Heart left ventricle (tissue), 13 donors: ENCODE results near the gene RPS29.

Experiments
- POLR2A ChIP-seq, 2 donors: fragments of 450-650 bp; IDR thresholded peaks; one replicate each; pipeline ENCODE4 v1.6.1; 2017; ENCODE audit warnings: antibody characterized with exemption in 2 of 2, mild to moderate bottlenecking in 2 of 2, moderate library complexity in 2 of 2
- TF ChIP-seq, protein P1 (sequence below), 12 donors: fragments of 200-600 bp; sonication (generic) in 4 of 12; IDR thresholded peaks; one replicate each; pipeline versions ENCODE4 v1.5.0 to v1.8.0; 2018 to 2022; ENCODE audit warnings: antibody characterized with exemption in 12 of 12, mild to moderate bottlenecking in 5 of 12
- donor health status: ischemic (EF 13 %, LVEDD 7.1; RV severe dilation, severe dysfunction).
- donor health status: DM: no; HTN: yes; CAD: no.
- donor health status: DM: no; HTN: no; CAD: no.
- donor health status: ischemic (EF 25% LVEDD 6.9; RV normal size, moderate dysfunction).
- donor health status: ischemic (EF 25% LVEDD 5.7; RV mildly dilated, moderate dysfunction).
- donor health status: ischemic (EF 35%, LVEDD 5.7; RV mildly dilated, moderate dysfunction).
- donor health status: nonischemic (EF 11% LVEDD 7.7; RV severe dilation, severe dysfunction).
- donor health status: DM: yes; HTN: yes; CAD: no.
- donor health status: PGD.
- donor health status: ischemic (EF 29% LVEDD 5.4; RV normal size, mild dysfunction).
- donor health status: nonischemic (EF 23%, LVEDD 6.1; RV moderate dilation, normal function).

DNA sequence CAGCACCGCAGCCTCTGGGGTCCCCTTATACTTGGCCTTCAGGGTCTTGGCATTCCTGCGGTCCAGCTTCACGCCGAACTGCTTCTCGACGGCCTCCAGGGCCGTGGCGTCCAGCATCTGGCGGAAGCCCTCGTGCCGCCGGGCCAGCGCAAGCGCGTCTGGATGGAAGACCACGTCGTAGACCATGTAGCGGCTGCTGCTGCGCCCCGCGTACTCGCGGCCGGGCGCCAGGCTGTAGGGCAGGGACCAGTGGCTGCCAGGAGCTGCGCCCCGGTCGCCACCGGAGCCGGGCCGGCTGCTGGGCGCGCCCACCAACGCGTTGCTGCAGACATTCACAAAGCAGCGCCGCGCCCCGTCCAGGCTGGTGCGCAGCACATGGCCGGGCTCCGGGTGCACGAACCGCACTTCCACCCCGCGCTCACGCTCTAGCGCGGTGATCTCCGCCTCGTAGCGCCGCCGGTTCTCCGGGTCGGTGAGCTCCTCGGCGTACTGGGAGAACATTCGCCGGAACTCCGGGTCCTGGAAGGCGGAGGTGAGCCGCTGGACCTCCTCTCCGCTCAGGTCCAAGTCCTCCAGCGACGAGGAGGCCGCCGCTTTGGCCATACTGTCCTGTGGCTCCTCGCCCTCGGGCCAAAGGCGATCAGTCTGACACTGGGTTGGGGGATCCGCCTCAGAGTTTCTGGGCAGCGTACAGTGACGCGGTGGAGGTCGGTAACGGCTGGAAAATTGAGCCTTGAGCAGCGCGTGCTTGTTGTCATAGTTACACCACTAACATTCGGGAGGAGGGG, 48.6 kb upstream of the RPS29 start, which contains the start of gene DNAAF2:
- TF ChIP-seq, protein P1, sequence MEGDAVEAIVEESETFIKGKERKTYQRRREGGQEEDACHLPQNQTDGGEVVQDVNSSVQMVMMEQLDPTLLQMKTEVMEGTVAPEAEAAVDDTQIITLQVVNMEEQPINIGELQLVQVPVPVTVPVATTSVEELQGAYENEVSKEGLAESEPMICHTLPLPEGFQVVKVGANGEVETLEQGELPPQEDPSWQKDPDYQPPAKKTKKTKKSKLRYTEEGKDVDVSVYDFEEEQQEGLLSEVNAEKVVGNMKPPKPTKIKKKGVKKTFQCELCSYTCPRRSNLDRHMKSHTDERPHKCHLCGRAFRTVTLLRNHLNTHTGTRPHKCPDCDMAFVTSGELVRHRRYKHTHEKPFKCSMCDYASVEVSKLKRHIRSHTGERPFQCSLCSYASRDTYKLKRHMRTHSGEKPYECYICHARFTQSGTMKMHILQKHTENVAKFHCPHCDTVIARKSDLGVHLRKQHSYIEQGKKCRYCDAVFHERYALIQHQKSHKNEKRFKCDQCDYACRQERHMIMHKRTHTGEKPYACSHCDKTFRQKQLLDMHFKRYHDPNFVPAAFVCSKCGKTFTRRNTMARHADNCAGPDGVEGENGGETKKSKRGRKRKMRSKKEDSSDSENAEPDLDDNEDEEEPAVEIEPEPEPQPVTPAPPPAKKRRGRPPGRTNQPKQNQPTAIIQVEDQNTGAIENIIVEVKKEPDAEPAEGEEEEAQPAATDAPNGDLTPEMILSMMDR (IDR thresholded peaks at IDR 0.05) = peak in 4 of 12 donors; percentile 1 to 15 (median 3)
- no peak for TF ChIP-seq POLR2A (IDR thresholded peaks at IDR 0.05)
